ENCODE data around the gene CACNA1B. TPM values are rescaled to one million over a fixed set of nuclear protein-coding genes. Genes with fewer than 3 reads are reported as not detected.
"Not testable (repeated sequence)": the region's sequence is repeated elsewhere in the genome, so short reads cannot be mapped to it uniquely, and the experiment has no call there.

Gene CACNA1B
- total RNA-seq, 1 donor from 2014 or later: not detected

- Histone ChIP-seq H3K4me3 (ENCODE audit: low read depth, low read length) (no peak overlapping the region), H3K27me3 (ENCODE audit: control insufficient read depth, insufficient read depth, low read length) (no peaks in the 10 kb centered on the region), H3K36me3 (ENCODE audit: control insufficient read depth, insufficient read depth, low read length) (no peaks in the 10 kb centered on the region)
- no peak for TF ChIP-seq CTCF (IDR thresholded peaks at IDR 0.05; ENCODE audit: insufficient read depth, low read length, severe bottlenecking)
- DNase-seq (ENCODE audit: low read depth): no peak
- no peak for FAIRE-seq
Measured at GRCh38 chr9:138104251-138105122, 226.9 kb downstream of the CACNA1B start.

- no peak for TF ChIP-seq CTCF (IDR thresholded peaks at IDR 0.05; ENCODE audit: insufficient read depth, low read length, severe bottlenecking)
- DNase-seq (ENCODE audit: low read depth): no peak
- no peaks in the 10 kb centered on the region for H3K36me3 ChIP-seq (ENCODE audit: control insufficient read depth, insufficient read depth, low read length)
- no peaks in the 10 kb centered on the region for H3K27me3 ChIP-seq (ENCODE audit: control insufficient read depth, insufficient read depth, low read length)
- no peak overlapping the region for H3K4me3 ChIP-seq (ENCODE audit: low read depth, low read length)
- no peak for FAIRE-seq
Measured at GRCh38 chr9:138105123-138105415, 227.5 kb downstream of the CACNA1B start.

DNA sequence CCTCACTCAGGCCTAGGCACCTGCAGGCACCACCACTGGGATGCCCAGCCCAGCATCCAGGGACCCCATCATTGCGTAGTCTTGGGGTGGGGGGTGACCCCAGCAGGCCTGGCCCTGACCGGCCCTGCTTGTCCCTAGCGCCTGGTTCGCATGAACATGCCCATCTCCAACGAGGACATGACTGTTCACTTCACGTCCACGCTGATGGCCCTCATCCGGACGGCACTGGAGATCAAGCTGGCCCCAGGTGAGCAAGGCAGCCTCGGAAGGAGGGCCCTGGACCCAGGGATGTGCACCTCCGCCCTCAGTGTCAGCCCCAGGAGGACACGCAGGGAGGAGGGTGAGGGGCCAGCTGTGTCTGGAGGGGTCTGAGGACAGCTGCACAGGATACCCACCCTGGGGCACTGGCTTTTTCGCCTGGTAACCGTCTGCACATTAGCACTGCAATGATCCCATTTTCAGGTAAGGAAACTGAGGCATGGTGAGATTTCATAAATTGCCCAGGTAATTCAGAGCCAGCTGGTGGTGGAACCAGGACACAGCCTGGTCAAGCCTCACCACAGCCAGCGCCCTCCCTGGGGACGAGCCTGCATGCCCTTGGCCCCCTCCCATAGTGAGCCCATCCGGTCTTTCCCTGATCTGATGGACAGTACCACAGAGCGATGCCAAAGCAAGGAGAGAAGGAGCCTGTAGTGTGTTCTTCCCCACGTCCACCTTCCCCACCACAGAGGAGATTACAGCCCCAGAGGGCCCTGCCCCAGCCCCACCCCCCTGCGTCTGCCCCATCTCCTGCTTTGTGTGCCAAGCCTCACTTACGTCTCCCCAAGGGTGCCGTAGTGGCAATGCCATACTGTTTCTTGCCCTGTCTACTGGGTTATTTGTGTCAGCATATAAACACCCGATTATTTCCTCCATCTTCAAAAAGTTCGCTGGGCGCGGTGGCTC, 228.3 kb downstream of the CACNA1B start:
- H3K36me3 ChIP-seq (ENCODE audit: control insufficient read depth, insufficient read depth, low read length): no peaks in the 10 kb centered on the region
- no peaks in the 10 kb centered on the region for H3K27me3 ChIP-seq (ENCODE audit: control insufficient read depth, insufficient read depth, low read length)
- no peak overlapping the region for H3K4me3 ChIP-seq (ENCODE audit: low read depth, low read length)
- no peak for TF ChIP-seq CTCF (IDR thresholded peaks at IDR 0.05; ENCODE audit: insufficient read depth, low read length, severe bottlenecking)
- FAIRE-seq: no peak
- no peak for DNase-seq (ENCODE audit: low read depth)

GRCh38 chr9:138107039-138107438, 229.5 kb downstream of the CACNA1B start:
- H3K36me3 ChIP-seq (ENCODE audit: control insufficient read depth, insufficient read depth, low read length); FAIRE-seq; H3K27me3 ChIP-seq (ENCODE audit: control insufficient read depth, insufficient read depth, low read length); DNase-seq (ENCODE audit: low read depth); H3K4me3 ChIP-seq (ENCODE audit: low read depth, low read length): not testable (repeated sequence)

DNA sequence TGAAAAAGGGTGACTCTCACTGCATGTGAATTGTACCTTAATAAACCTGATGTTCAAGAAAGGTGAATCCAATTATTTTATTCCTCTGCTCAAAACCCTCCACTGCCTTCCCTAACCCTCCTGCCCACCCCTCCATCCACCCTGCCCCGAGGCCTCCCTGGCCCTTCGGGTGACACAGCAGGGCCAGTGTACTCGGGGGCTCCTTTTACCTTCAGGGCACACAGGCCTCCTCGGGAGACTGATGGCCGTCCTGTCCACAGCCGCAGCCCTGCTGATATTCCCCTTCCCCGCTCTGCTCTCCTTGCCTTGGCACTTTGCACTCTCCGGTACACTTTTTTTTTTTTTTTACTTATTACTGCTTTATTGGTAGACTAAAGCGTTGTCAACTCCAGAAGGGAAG, 234.0 kb downstream of the CACNA1B start:
- Histone ChIP-seq H3K36me3 (ENCODE audit: control insufficient read depth, insufficient read depth, low read length) (no peaks in the 10 kb centered on the region), H3K27me3 (ENCODE audit: control insufficient read depth, insufficient read depth, low read length) (no peaks in the 10 kb centered on the region), H3K4me3 (ENCODE audit: low read depth, low read length) (no peak overlapping the region)
- DNase-seq (ENCODE audit: low read depth) (no peak), FAIRE-seq (no peak)
- TF ChIP-seq CTCF (IDR thresholded peaks at IDR 0.05; ENCODE audit: insufficient read depth, low read length, severe bottlenecking): no peak

- Histone ChIP-seq H3K27me3 (ENCODE audit: control insufficient read depth, insufficient read depth, low read length) (no peaks in the 10 kb centered on the region), H3K36me3 (ENCODE audit: control insufficient read depth, insufficient read depth, low read length) (no peaks in the 10 kb centered on the region), H3K4me3 (ENCODE audit: low read depth, low read length) (no peak overlapping the region)
- no peak for DNase-seq (ENCODE audit: low read depth)
- TF ChIP-seq CTCF (IDR thresholded peaks at IDR 0.05; ENCODE audit: insufficient read depth, low read length, severe bottlenecking): no peak
- FAIRE-seq: no peak
Measured at GRCh38 chr9:138112090-138112748, 234.6 kb downstream of the CACNA1B start.

Measured in bronchial epithelial cell (primary cell).